GM12864 (cell line): Measurements from ENCODE around the gene RING1.

Source experiments
- DNase-seq: peaks from one replicate; pipeline ENCODE4 v3.0.0-alpha.2; 2011; ENCODE audit warnings: low read depth
- H3K4me3 ChIP-seq: 2 replicates; pipeline ENCODE4 v1.5.1; 2011; ENCODE audit warnings: mild to moderate bottlenecking, low read depth, low read length, control low read depth
- TF ChIP-seq, protein P1 (sequence below): IDR thresholded peaks from 2 replicates; pipeline ENCODE4 v1.5.1; 2011; ENCODE audit warnings: low read depth, mild to moderate bottlenecking, moderate library complexity, low read length, control low read depth, inconsistent platforms; ENCODE audit errors: missing control alignments

The RING1 gene

DNA sequence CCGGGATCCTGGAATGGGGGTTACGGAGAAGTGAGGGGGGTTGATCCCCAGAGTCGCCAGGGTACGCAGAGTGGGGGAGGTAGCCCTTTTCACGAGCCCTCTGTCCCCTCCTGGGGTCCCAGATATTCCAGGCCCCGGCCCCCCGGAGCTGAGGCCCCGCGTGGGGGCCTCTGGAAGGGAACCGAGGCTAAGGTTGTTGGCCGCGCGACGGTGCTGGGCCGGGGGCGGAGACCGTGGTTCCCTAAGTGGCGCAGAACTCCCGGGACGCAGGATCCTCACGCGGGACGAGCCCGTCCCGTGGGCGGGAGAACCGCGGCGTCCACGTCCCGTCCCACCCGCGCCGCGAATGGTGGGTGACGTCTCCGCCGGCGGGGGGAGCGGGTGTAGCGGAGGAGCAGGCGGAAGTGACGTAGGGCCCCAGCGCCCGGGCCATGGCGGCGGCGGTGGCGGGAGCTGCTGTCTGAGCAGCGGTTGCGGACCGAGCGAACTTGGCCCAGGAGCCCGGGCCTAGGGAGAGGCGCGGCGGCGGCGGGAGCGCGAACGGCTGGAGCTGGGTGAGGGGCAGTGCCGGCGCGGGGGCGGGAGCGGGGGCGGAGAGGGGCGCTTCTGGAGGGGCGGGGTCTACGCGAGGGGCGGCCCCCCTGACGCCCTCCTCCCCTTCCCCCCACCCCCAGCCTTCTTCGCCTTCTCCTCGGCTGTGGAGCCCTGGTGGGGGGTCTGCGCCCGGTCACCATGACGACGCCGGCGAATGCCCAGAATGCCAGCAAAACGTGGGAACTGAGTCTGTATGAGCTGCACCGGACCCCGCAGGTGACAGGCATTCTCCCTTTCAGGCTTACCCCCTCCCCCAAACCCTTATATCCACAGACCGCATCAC lies at the start of gene RING1:
Gene RING1 (plus strand): TSS at position 410 of the 877 bp plus-strand sequence. CDS start 323 bp downstream, at position 733.
- TF ChIP-seq, protein P1, sequence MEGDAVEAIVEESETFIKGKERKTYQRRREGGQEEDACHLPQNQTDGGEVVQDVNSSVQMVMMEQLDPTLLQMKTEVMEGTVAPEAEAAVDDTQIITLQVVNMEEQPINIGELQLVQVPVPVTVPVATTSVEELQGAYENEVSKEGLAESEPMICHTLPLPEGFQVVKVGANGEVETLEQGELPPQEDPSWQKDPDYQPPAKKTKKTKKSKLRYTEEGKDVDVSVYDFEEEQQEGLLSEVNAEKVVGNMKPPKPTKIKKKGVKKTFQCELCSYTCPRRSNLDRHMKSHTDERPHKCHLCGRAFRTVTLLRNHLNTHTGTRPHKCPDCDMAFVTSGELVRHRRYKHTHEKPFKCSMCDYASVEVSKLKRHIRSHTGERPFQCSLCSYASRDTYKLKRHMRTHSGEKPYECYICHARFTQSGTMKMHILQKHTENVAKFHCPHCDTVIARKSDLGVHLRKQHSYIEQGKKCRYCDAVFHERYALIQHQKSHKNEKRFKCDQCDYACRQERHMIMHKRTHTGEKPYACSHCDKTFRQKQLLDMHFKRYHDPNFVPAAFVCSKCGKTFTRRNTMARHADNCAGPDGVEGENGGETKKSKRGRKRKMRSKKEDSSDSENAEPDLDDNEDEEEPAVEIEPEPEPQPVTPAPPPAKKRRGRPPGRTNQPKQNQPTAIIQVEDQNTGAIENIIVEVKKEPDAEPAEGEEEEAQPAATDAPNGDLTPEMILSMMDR: no peak
- peak within 1 kb of the TSS; percentile 83 for H3K4me3 ChIP-seq
- no peak for DNase-seq

DNA sequence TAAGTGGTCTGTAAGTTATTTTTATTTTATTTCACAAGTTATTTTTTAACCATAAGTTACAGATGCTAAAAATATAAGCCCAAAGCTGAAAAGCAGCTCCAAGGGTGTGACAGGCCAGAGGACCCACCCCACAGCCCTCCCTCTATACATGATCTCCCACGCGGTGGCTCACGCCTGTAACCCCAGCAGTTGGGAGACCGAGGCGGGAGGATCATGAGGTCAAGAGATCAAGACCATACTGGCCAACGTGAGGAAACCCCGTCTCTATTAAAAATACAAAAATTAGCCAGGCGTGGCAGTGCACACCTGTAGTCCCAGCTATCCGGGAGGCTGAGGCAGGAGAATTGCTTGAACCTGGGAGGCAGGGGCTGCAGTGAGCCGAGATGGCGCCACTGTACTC lies 48.2 kb upstream of the RING1 start:
- DNase-seq: no peak
- H3K4me3 ChIP-seq: no peak overlapping the region
- TF ChIP-seq, protein P1: no peak

DNA sequence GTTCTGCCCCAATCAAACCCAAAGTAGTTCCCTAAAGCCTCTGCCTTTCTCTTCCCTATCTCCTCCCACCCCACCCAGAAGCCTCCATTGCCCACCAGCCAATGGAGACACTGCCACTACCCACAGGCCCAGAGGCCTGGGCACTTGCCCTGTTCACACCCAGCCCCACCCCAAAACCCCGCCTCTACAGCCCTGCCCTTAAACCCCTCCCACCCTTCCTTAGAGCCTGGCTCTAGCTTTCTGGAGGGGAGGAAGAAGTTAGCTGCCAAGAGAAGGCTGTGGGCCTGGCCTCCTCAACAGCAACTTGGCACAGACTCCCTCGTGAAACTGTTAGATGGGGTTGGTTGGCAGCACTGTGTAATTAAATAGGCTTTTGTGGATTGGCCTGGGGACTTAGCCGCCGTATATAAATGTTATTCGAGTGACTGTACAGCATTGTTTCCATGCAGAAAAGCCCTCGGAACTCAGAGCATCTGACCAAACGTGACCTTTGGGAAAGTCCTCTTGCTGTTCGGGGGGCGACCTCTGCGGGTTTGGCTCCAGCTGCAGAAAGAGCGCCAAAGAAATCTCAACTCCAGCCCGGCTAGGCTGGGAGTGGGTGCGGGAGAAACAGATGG lies 47.5 kb upstream of the RING1 start:
- no peak overlapping the region for H3K4me3 ChIP-seq
- DNase-seq: no peak
- TF ChIP-seq, protein P1: no peak

DNA sequence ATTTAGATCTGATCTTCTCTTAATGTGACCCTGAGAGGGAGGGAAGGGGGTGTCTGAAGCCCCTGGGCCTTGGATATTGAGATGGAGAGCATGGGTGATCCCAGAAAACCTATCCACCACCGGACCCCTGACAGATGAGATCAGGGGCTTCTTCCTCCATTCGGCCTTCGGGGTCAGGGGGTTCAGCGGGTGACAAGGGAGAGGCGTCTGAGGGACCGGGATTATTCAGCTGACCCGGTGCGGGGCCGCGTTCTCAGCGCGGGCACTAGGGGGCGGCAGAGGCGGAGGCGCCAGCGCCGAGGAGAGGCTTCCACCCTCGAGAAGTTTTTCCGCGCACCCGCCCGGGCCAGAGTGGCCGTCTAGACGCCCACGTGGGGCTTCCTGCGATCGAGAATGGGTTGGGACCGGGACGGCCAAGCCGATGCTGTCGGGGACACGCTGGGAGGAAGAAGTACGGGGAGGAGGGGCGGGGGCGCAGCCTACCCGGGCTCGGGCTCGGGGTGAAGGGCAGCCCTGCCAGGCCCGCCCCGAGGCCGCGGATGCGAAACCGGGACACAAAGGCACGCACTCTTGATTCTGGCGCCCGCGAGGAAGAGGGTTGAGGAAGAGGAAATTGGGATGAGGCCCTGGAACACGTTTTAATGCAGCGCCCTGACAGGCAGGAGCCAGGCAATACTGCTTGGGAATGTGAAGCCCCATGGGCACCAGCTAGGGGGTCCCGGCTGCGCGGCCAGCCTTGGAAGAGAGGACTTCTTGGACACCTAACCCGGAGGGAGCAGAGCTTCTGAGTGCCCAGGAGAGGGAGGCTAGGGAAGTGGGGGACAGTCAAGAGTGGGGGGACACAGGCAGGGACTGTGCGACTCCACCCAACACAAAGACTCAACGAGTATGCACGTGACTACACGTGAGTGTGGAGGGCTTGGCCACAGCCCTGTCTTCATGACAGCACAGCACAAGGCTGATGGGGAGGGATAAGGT lies 46.7 kb upstream of the RING1 start:
- H3K4me3 ChIP-seq: peak overlapping the region; percentile 40
- peak; percentile 26 for DNase-seq
- TF ChIP-seq, protein P1: peak; percentile 94

DNA sequence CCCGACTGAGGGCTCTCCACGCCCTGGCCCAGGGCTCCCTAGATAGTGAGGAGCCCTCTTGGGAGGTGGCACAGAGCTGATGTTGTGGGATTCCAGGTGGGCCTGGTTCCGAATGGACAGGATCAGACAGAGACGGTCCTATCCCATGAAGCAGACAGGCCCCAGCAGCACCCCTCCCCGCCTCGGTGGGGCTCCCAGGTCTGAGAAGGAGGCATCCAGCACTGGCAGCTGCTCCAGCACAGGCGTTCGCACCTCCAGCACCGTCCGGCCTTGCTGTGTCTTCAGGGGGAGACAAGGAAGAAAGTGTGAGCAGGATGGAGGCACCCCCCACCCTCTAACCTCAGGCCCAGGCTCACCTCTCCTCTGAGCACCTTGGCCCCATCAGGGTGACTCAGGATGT lies 44.8 kb upstream of the RING1 start:
- H3K4me3 ChIP-seq: no peak overlapping the region
- no peak for DNase-seq
- TF ChIP-seq, protein P1: no peak

DNA sequence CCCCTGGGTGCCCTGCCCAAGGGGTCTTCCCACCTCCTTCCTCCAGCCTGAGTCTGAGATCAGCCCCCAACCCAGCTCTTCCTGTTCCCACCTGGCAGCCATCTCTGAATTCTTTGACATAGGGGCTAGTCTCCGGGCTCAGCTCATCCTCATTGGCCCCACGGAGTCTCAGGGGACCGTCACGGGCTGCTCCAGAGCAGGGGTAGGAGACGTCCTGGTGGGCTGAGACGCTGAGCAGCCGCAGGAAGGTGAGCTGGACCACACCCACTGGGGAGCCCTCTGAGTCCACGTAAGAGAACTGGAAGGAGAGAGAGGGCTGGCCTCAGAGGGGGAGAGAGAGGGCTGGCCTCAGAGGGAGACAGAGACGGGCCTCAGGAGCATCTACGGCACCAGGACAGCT lies 44.1 kb upstream of the RING1 start:
- no peak overlapping the region for H3K4me3 ChIP-seq
- TF ChIP-seq, protein P1: no peak
- DNase-seq: no peak
